AG10803 (cell line): ENCODE measurements around the gene SNCAIP.

Experiments
- DNase-seq: peaks from one replicate; pipeline ENCODE4 v3.0.0; 2010; ENCODE audit warnings: low read depth
- H3K4me3 ChIP-seq: 2 replicates; pipeline ENCODE4 v1.5.1; 2011; ENCODE audit warnings: mild to moderate bottlenecking, low read length, control low read depth
- CTCF ChIP-seq: conservative IDR thresholded peaks from 2 replicates; pipeline ENCODE4 v1.5.1; 2011; ENCODE audit warnings: mild to moderate bottlenecking, low read length, control low read depth, inconsistent platforms

The SNCAIP gene

DNA sequence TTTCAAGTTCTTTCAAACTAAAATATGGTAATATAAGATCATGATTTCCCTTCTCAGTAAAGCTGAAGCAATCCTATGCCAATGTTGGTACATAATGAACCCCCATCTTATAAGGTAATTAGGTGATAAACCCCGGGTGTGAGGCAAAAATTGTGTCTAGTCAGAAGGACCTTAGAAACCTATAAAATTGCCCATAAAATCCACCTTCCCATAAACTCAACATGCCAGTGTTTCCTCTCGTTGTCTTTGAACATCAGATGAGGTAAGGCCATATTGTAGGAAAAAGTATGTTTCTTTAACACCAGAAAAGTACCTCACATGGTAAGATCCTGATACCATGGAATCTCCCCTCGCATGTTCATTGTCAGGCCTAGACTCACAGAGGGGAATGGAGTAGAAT is 43.3 kb downstream of the SNCAIP start:
- no peak overlapping the region for H3K4me3 ChIP-seq
- DNase-seq, result no peak
- TF ChIP-seq CTCF, result no peak

- no peak for TF ChIP-seq CTCF
- no peak overlapping the region for H3K4me3 ChIP-seq
- DNase-seq, result no peak
These were observed 44.8 kb downstream of the SNCAIP start for GRCh38 chr5:122356855-122357254.

- no peak for TF ChIP-seq CTCF
- no peak overlapping the region for H3K4me3 ChIP-seq
- DNase-seq, result no peak
These were observed 46.4 kb downstream of the SNCAIP start for GRCh38 chr5:122358372-122358979.

DNA sequence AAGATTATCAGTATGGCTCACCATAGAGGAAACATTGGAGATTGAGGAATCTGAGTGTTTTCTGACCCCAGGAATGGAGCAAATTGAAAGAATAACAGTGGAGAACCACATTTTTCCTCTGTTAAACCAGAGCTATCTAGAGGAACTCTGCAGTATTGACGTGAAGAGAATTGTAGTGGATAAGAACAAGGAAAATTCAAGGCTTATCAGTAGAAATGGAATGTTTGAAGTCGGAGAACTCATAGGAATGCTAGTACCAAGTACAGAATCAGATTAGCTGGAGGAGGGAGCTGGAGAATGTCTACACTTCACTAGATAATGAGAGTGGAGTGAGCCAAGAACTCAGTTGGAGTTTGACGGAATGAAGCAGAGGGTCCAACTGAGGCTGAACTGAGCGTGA is 50.3 kb downstream of the SNCAIP start:
- no peak overlapping the region for H3K4me3 ChIP-seq
- no peak for DNase-seq
- TF ChIP-seq CTCF, result no peak

DNA sequence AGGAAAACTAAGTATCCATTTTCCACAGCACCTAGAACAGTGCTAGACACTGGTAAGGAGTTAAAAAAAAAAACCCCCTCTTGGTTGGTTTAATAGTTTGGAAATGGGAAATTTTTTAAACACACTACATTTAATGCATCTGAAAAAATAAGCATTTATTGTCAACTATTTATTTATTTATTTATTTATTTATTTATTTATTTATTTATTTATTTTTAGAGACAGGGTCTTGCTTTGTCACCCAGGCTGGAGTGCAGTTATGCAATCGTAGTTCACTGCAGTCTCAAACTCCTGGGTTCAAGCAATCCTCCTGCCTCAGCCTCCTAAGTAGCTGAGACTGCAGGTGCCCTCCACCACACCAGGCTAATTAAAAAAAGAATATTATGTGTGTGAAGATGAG is 51.6 kb downstream of the SNCAIP start:
- H3K4me3 ChIP-seq, result no peak overlapping the region
- DNase-seq, result no peak
- no peak for TF ChIP-seq CTCF

- TF ChIP-seq CTCF, result no peak
- H3K4me3 ChIP-seq, result no peak overlapping the region
- no peak for DNase-seq
These were observed 54.5 kb downstream of the SNCAIP start for GRCh38 chr5:122366501-122366900.

- no peak for DNase-seq
- no peak overlapping the region for H3K4me3 ChIP-seq
- no peak for TF ChIP-seq CTCF
These were observed 55.4 kb downstream of the SNCAIP start for GRCh38 chr5:122367456-122367855.
